H1 (cell line): ENCODE results near the gene HACD2. TPM values are rescaled to one million over a fixed set of nuclear protein-coding genes. Genes with fewer than 3 reads are reported as not detected.

Experiments used
- BACH1 ChIP-seq: IDR thresholded peaks from 2 replicates; pipeline ENCODE4 v1.6.1; 2012; ENCODE audit warnings: low read length, improper control_type of control experiment
- CBX5 ChIP-seq: fragments of 300-800, 300-1000 bp; sonication (generic); IDR thresholded peaks from 2 replicates; pipeline ENCODE4 v1.7.1; 2016; ENCODE audit warnings: antibody characterized with exemption, low read length, low read depth
- CHD2 ChIP-seq: IDR thresholded peaks from 2 replicates; pipeline ENCODE4 v1.6.1; 2012; ENCODE audit warnings: low read length, improper control_type of control experiment
- CTCF ChIP-seq, 3 experiments: IDR thresholded peaks; 1 replicate in 2 of 3; 2 replicates in 1 of 3; pipeline versions ENCODE4 v1.5.1 to v1.6.1; 2011; ENCODE audit warnings: low read length in 3 of 3, mild to moderate bottlenecking in 3 of 3, inconsistent platforms in 2 of 3, low read depth in 1 of 3, moderate library complexity in 1 of 3; ENCODE audit not compliant: insufficient read depth in 1 of 3; ENCODE audit errors: control extremely low read depth in 1 of 3
- EZH2 ChIP-seq: fragments of 200-600 bp; sonication (generic); IDR thresholded peaks from 2 replicates; pipeline ENCODE4 v1.7.1; 2012; ENCODE audit warnings: low read depth, mild to moderate bottlenecking, moderate library complexity, low read length, inconsistent platforms; ENCODE audit not compliant: severe bottlenecking
- GABPA ChIP-seq: IDR thresholded peaks from 2 replicates; pipeline ENCODE4 v1.6.1; 2011; ENCODE audit warnings: mild to moderate bottlenecking, low read length, moderate library complexity, borderline replicate concordance; ENCODE audit not compliant: insufficient read depth
- HDAC6 ChIP-seq: IDR thresholded peaks from one replicate; pipeline ENCODE4 v1.7.1; 2012; ENCODE audit warnings: low read depth, mild to moderate bottlenecking, inconsistent platforms, low read length, moderate library complexity
- JUN ChIP-seq: IDR thresholded peaks from 2 replicates; pipeline ENCODE4 v1.6.1; 2011; ENCODE audit warnings: low read depth, mild to moderate bottlenecking, improper control_type of control experiment, low read length
- JUND ChIP-seq: IDR thresholded peaks from 2 replicates; pipeline ENCODE4 v1.6.1; 2011; ENCODE audit warnings: mild to moderate bottlenecking, improper control_type of control experiment, low read length
- KDM5A ChIP-seq: fragments of 200-600 bp; IDR thresholded peaks from 2 replicates; pipeline ENCODE4 v1.7.1; 2012; ENCODE audit warnings: mild to moderate bottlenecking, low read length, inconsistent platforms, mixed read lengths
- MAFK ChIP-seq: IDR thresholded peaks from 2 replicates; pipeline ENCODE4 v1.6.1; 2012; ENCODE audit warnings: low read depth, mild to moderate bottlenecking, improper control_type of control experiment, low read length
- MAX ChIP-seq: IDR thresholded peaks from 2 replicates; pipeline ENCODE4 v1.6.1; 2012; ENCODE audit warnings: inconsistent platforms
- NRF1 ChIP-seq: IDR thresholded peaks from 2 replicates; pipeline ENCODE4 v1.6.1; 2011; ENCODE audit warnings: mild to moderate bottlenecking, low read depth, low read length, improper control_type of control experiment
- POLR2AphosphoS5 ChIP-seq: IDR thresholded peaks from 2 replicates; pipeline ENCODE4 v1.6.1; 2011; ENCODE audit warnings: low read depth, low read length
- RAD21 ChIP-seq, 2 experiments: IDR thresholded peaks in 1 of 2; conservative IDR thresholded peaks in 1 of 2; 2 replicates each; pipeline ENCODE4 v1.6.1; 2011; ENCODE audit warnings: low read depth in 2 of 2, low read length in 2 of 2, improper control_type of control experiment in 1 of 2, inconsistent platforms in 1 of 2, mild to moderate bottlenecking in 1 of 2, moderate library complexity in 1 of 2
- RFX5 ChIP-seq: IDR thresholded peaks from 2 replicates; pipeline ENCODE4 v1.6.1; 2011; ENCODE audit warnings: low read depth, low read length, improper control_type of control experiment, borderline replicate concordance
- RNF2 ChIP-seq: fragments of 200-900, 300-1000 bp; sonication (generic); IDR thresholded peaks from 2 replicates; pipeline ENCODE4 v1.7.1; 2016; ENCODE audit warnings: borderline replicate concordance, low read depth, mild to moderate bottlenecking, antibody characterized with exemption, low read length; ENCODE audit not compliant: poor library complexity, severe bottlenecking; ENCODE audit errors: missing control alignments
- SIRT6 ChIP-seq: IDR thresholded peaks from one replicate; pipeline ENCODE4 v1.7.1; 2012; ENCODE audit warnings: low read length, inconsistent platforms
- SIX5 ChIP-seq: IDR thresholded peaks from 2 replicates; pipeline ENCODE4 v1.6.1; 2011; ENCODE audit warnings: mild to moderate bottlenecking, low read depth, low read length
- SP2 ChIP-seq: IDR thresholded peaks from 2 replicates; pipeline ENCODE4 v1.6.1; 2012; ENCODE audit warnings: mild to moderate bottlenecking, low read length, inconsistent platforms
- SRF ChIP-seq: IDR thresholded peaks from 2 replicates; pipeline ENCODE4 v1.6.1; 2011; ENCODE audit warnings: mild to moderate bottlenecking, low read depth, low read length, moderate library complexity
- USF2 ChIP-seq: IDR thresholded peaks from 2 replicates; pipeline ENCODE4 v1.6.1; 2011; ENCODE audit warnings: low read length, improper control_type of control experiment
- polyA plus RNA-seq, 7 experiments: library from polyadenylated mRNA; depleted of rRNA in 3 of 7; stranded (reverse) in 5 of 7; unstranded in 2 of 7; fragments of >200 nt in 5 of 7; fragments of 200-250 nt in 2 of 7; gene quantifications; 1 replicate in 5 of 7; 2 replicates in 1 of 7; 4 replicates in 1 of 7; pipeline versions ENCODE4 v1.2.1 to v1.2.3, GENCODE V29; 2011 to 2013; ENCODE audit warnings: missing spikeins in 2 of 7, mixed read lengths in 2 of 7
- total RNA-seq: library from RNA; stranded (reverse); fragmentation: NEBNext Ultra II Directional; extraction: Animal tissue kit (Norgen Biotek cat#: 25700); gene quantifications from 2 replicates; pipeline ENCODE4 v1.2.1, GENCODE V29; 2021

Gene HACD2
- total and polyA plus RNA-seq, 2 of the 8 experiments (the other 6 are each of a cell fraction or from before 2014, with no cell fraction given) = 24.9 to 31.2 TPM

- TF ChIP-seq CBX5 (no peak), SRF (0 out of 2 replicates have a peak, but pooled peaks have one; percentile 25), CHD2 (no peak), SP2 (no peak), HDAC6 (no peak), RNF2 (no peak), JUND (no peak), NRF1 (no peak), KDM5A (no peak), EZH2 (no peak), SIRT6 (no peak), GABPA (no peak), JUN (no peak), SIX5 (no peak), CTCF (IDR thresholded peaks at IDR 0.05; ENCODE audit: control extremely low read depth in 1 of 3, insufficient read depth in 1 of 3, low read depth in 1 of 3, low read length in 3 of 3) (no peak), RFX5 (no peak), POLR2AphosphoS5 (peak; percentile 41; the same call in 1 of the 2 replicates), MAX (peak; percentile 58), BACH1 (no peak), RAD21 (IDR thresholded peaks at IDR 0.05 in 1 of 2, conservative IDR thresholded peaks at IDR 0.05 in 1 of 2; ENCODE audit: low read depth in 2 of 2, low read length in 2 of 2) (no peak), USF2 (no peak), MAFK (no peak)
These were observed 47.4 kb upstream of the HACD2 start (continued) for GRCh38 chr3:123632161-123632655.
